GM19238 (cell line): ENCODE data around the gene ATP8A1.

Experiments used
- DNase-seq: peaks from one replicate; pipeline ENCODE4 v3.0.0; 2011; ENCODE audit warnings: low spot score; ENCODE audit not compliant: insufficient read length

ATP8A1 gene

DNA sequence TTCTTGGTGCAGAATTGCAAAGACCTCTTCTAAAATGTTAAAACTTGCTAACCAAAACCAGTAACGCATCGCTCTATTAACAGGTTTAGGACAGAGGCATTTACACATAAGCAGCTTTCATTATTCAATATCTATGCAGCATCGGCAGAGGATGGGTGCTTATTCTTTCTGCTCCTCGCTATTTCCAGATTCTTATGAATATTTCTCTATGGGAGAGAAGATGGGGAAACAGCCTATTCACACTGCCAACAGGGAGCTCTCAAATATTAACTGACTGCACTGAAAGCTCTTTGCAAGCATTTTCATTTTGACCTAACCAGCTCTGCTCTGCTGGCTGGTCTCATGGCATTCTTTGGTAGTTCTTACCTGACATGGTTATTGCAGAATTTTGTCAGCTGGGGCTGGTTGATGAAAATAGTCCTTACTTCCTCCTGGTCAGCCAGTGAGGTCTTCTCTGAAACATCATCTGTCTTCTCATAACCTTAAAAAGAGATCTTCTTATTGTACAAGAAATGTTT is 30.2 kb downstream of the ATP8A1 start:
- no peak for DNase-seq

DNA sequence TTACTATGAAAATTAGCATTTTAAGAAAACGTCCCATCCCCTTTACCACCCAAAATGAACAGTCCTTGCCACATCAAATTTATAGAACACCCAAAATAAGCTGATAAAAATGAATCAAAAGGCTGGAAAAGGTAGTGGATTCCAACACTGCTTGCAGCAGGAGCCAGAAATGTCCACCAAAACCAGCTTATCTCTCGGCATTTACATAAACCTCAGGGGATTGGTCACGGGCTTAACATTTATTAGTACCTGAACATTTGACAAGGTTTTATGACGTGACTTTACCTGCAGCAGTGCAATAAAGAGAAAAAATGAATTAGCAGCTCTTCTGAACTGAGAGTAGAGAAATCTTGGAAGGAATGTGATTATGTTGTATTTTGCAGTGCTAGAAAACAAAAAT is 31.6 kb downstream of the ATP8A1 start:
- no peak for DNase-seq

DNA sequence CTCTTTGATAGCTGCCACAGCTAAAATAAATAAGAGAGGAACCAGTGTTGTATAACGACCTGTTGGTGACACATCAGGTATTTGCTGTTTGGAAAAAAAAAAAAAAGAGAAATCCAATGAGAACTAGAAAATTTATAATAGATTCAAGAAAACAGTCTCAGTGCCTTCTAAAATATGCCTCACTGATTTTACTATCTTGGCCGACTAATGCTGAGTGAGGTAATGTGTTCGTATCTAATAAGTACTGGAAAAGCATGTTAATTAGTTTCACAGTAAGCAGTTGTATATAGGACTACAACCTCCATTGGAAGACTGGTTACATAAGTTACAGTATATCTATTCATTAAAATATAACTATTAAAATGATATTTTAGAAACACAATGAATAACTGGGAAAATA is 32.4 kb downstream of the ATP8A1 start:
- no peak for DNase-seq

DNA sequence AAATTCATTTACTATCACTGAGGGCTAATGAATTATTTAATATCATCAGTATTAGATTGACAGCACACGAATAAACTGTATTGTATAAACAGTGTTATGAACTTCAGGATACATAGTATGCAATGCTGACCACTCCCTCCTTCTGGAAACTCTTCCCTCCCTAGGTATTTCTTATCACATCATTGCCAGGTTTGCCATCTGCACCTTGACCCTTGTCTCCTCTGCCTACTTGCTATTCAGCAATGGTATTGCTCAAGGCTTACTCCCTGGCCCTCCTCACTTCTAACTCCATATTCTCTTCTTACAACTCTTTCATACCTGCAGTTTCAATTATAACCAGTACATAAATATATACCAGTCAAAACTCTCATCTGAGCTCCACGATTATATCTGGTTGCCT is 38.9 kb downstream of the ATP8A1 start:
- DNase-seq: no peak

DNA sequence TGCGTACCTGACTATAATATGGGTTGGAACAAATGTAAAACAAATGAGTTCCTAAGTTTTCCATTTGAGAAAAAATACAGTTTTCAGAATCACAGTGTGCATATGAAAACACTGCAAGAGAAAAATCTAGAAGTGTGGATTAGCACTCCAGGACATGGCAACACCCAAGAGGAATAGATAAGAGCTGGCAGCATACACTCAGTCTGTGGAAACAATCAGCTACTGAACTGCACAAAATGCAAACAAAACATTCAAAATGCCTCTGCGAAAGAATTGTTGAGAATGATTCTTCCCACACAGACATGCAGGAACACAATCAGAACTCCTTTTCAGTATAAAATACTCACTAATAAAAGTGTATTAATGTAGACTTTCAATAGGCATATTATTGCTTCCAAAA is 39.9 kb downstream of the ATP8A1 start:
- no peak for DNase-seq

DNA sequence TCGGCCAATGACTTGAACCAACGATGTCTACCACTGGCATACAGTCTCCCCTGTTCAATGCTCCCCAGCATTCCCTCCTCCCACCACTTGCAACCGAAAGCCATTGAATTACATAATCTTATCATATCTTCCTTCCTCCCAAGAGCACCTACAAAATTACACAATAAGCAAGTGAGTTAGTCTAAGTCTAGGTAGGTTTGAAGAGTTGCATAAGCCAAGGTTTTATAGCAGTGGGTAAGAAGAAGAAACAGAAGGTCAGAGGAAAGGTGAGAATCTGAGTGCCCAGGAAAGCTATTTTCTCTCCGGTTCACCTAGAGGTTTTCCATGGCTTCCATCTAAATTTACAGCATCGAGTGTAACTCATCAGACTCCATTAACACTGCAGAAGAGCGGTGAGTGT is 40.3 kb downstream of the ATP8A1 start:
- DNase-seq: no peak

DNA sequence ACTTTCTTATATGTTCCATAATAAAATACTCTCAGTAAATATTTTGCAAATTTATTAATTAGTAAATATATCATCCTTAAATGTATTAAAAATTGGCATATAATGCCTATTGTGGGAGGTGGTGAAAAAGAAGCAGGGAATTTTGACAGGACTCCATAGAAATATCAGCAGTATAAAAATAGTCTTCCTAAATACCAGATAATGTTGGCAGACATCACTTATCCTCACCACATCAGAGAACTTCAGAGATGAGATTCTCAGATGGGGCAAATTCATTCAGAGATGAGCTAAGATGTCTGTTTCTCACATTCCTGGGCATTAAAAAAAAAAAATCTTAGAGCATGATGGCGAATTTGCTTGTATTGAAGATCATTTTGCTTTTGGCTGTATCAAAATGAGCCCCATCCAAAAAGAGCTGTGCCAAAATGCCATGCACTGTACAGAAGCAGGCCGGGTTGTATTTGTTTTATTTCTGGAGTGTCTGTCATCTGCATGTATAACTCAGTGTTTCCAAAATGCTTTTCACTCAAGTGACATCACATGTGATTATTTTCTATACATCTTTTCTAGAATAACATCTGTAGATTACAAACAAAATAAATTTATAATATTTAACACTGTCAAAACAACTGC is 41.7 kb downstream of the ATP8A1 start:
- DNase-seq: no peak

DNA sequence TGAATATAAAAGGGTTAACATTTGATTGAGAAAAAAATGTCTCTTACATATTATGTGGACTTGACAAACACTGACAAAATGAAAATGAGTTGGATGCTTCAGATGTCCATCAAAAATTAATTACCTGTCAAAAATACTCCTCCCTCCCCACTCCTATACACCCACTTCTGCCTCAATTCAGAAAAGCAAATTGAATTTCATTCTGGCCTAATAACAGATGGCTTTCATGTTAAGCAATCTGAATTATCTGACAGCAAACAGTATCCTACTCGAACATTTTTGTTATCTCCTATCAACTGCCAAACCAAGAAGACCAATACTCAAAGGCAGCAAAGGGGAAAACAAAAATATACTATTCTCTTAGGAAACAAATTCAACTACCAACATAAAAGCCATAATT is 44.0 kb downstream of the ATP8A1 start:
- no peak for DNase-seq

DNA sequence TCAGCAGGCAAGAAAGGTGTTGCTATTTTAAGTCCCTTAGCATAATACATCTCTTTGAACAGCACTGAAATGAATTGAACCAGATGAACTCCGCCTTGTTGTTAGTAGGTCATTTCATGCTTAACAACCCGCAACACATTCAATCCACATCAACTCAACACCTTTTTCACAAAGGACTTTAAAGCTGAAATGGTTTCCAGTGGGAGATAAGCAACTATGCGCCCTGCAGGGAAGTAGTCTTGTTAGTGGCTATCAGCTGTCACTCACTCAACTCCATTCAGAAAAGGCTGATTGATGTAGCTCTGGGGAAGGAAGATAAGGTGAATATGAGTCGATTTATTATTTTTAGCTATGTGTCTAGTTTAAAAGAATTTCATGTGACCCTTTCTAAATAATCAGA is 46.0 kb downstream of the ATP8A1 start:
- no peak for DNase-seq

DNA sequence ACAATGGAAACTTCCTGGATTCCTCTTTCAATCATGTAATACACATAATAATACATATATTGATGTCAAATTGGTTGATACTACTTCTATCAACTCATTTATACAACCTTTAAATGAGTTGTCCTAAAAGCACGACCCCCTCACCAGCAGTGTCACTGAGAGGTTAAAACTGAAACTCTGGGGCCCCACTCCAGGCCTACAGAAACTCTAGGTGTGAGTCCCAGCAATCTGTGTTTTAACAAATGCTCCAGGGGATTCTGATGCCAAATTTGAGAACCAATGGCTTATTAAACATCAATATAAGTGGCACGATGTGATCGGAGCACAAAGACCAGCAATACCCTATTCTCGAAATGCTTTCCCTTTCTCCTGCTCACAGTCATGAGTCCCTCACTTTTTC is 47.9 kb downstream of the ATP8A1 start:
- no peak for DNase-seq

DNA sequence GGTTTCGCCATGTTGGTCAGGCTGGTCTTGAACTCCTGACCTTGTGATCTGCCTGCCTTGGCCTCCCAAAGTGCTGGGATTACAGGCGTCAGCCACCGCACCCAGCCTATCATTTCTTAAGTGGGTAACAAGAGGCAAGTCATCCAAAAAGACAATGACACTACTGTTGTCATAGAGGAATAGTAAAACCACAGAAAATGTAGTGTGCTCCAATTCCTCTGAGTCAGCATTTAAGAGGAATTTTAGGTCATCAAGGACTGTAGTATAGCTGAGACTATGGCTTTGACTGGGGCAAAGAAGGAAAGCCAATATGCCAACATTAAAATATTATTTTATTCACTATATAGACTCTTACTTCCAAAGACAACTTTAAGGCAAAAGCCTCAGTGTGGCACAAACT is 48.4 kb downstream of the ATP8A1 start:
- no peak for DNase-seq

DNA sequence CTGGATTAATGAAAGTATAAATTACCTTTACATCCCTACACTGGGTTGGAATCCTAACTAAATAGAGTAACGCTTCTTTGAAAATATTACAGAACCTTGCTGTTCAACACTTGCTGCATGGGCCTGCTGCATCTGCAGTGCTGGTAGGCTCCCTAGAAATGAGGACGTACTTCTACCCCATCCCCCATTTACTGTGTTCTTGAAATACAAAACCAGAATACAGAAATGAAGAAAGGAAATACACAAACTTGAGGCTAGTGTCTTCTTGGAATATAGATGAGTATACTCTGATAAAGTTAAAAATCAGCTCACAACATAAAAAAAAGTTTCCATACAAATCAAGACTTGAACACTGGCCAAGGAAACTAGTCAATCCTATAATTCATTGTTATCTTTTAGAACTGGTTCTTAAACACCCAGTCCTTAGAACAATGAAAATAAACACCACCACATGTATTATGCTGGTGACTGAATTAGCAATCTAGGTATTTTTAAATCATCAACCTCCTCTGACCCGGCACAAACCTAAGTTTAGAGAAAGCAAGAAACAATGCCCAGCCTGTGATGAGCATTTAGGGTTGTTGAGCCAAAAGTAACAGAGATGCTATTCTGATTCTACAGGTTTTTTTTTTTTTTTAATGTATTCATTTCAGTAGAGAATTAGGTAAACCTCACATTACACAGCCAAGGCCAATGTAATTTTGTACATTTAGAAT is 49.7 kb downstream of the ATP8A1 start:
- no peak for DNase-seq

DNA sequence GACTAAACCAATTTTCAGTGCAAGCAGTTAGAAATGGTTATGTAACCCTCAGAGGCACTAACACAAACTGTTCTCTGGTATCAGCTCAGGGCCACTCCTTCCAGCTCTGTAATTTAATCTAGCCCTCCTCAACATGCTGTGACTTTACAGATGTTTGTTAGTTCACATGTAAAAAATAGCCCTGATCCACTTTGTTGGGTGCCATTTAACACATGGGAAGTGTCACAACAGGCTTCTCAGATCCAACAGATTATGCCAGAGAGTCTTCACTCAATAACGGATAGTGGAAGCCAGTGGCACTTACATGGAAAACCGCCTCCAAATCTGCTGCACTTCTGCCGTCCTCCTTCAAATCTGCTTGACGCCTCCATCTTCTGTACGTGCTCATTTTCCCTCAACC is 51.6 kb downstream of the ATP8A1 start:
- no peak for DNase-seq

DNA sequence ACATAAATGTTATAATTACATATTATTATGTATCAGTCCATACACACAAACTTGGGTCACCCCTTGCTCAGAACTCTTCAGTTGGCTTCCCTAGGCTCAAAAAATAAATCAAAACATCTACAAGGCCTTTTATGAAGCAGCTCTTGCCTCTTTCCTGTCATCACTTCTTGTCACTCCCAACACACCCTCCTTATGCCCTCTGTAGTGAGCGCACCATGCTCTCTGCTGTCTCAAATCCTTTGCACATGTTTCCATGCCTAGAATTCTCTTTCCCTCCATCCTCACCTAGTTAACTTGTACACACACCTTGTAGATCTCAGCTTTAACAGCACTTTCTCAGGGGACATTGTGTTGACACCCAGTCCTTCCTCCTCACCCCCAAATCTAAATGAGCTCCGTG is 53.0 kb downstream of the ATP8A1 start:
- DNase-seq: no peak

DNA sequence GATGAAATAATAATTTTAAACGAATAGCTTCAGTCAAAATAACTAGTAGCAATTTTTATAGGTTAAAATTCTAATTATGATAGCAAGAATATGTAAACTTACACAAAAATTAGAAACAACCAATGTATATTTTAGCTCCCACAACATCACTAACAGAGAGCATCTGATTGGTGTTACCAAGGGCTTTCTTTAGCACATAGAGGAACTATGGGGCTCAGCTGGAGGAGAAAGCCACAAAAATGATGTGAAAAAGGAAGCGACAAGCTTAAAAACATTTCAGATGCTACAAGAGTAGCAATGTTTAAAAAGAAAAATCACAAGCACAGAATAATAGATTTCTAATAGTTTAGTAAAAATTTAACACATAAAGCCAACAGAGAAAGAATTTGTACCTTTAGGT is 56.3 kb downstream of the ATP8A1 start:
- no peak for DNase-seq

DNA sequence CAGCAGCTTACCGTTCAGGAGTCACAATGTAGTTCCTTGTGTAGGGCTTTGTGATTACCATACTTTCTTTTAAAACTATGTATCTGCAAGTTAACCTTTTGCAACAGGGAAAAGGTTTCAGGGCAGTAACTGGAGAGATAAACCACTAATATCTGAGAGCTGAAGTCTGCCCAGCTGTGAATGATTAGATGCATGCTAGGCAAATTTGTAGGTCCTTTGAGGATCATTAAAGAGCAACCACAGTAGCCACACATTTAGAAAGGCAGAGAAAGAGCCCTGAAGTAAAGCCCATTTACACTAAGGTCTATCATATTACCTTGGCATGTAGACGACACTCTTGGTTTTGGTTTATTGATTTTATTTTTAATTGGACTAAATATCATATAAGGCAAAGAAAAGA is 60.0 kb downstream of the ATP8A1 start:
- no peak for DNase-seq

DNA sequence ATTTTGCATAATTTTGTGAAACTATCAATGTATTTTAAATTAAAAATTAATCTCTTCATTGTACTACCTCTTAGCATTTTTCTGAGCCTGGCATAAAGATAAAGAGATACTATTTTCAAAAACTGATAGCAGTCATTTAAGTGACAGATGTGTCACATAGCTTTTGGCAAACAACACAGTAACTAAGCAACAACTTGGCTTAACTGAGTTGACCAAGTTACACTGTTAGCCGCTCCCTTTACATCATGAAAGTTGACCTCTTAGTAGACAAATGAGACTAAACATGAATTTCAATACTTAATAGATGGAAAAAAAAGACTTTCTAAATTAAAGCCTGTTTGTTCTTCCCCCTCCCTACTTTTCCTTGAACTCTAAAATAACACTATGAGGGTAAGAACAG is 62.0 kb downstream of the ATP8A1 start:
- no peak for DNase-seq

DNA sequence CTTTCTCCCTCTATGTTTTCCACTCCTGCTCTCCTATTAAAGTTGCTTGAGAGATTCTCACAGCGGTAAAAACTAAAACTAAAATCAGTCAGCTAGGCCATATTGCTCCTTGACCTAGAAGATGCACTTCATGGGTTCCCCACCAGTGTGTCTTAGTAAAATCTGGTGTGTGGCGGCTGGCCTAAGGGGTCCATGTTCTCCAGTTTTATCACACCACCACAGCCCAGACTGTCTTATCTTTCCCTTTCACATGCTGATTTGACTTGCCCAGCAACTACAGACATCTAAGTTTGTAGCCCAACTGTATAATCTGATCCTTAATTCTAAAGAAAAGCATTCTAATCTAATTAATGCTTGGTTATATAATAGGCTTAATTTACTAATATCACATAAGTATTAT is 68.0 kb downstream of the ATP8A1 start:
- DNase-seq: no peak

DNA sequence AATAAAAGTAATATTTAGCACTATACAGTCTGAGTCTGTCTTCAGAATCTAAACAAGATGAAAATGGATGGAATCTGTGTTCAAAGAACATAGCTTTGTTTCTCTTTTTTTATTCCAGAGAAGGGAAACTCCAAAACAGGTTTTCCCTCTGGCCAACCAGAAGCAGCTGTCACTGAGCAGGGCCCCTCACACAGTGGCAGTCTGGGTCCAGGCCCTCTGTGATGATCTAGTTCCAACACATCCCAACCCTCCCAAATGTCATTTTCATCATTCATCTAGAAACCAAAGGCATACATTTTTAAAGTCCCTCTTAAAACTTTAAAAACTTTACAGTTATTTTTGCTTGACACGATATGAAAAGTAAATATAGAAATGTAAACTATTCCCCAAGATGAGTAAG is 70.1 kb downstream of the ATP8A1 start:
- no peak for DNase-seq

DNA sequence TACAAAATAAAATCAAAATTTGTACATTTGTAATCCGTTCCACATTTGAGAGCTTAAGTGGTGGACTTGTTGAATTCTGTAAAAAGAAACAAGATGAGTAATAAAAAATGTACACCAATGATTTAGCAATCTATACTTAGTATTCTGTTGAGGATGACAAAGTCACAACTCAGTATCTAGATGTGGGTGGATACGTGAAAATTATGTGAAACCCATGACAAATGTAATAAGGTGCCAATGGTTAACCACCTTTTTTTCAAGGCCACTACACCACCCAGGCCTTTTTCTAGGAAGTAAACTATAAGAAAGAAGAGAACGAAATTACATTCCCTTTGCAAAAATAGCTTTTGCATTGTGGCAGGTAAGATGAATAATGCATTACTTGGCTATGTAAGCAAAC is 77.0 kb downstream of the ATP8A1 start:
- no peak for DNase-seq

DNA sequence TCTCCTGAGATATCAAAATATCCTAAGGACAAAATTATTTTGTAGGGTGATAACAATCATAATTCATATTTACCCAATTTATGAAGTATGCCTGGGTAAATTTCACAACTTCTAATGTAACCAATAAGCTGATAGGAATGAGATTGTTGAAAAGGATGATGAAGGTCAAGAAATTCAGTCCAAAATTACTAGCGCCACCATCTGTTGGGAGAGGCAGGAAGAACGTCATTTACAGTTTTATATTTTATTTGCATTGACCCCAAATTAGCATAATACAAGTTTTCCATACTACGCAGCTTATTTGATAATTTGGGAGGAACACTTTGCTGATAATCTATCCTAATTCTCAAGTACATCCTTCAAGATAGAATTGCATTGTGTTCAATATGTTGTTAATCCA is 78.7 kb downstream of the ATP8A1 start:
- DNase-seq: no peak

DNA sequence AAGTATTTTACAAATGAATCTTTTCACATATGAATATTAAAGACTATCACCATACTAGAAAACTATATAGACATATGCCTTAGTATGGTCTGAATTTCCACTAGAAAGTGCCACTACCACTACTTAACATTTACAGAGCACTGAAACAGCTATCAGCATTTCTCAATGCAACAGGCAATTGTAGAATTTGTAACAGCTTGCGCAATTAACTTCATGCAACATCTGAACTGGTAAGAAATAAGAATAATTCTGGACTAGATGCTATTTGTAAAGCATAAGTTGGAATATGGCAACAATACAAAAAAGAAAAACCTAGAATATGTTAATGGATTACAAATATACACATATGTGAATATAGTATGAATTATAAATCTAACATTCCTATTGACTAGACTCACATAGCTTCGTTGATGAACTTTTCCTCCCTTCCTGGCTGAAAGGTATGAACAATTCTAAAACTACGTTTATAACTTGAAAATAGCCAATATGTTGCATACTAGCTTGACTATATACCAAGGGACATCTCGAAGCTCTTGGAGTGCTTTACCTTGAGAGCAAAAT is 82.0 kb downstream of the ATP8A1 start:
- no peak for DNase-seq

DNA sequence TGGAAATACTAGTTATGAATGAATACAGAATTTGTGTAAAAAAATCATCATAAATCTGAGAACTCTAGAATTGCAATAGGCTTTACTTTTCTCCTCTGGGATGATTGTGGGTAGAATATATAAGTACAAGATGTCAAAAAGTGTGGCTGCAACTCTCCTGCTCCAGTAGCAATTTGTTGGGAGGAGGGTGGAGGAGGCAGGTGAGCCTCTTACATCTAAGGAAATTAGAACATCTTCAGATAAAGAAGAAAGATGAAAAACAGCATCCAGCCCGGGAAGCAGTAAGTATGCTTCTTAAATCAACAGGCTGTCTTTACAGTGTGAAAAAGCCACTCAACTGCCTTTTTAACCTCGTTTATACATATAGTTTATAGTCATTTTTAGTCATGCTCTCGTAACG is 83.7 kb downstream of the ATP8A1 start:
- no peak for DNase-seq
